HepG2 (cell line): Measurements from ENCODE around the gene SREK1. TPM values are rescaled to one million over a fixed set of nuclear protein-coding genes. Genes with fewer than 3 reads are reported as not detected.
A peak's percentile ranks its signal among the peaks of the same experiment; 100 is the strongest.

Experiments
- ATAC-seq: fragments of 200-7000 bp; cut with Tn5 transposase; 3 replicates; pipeline ENCODE4 v1.9.1; 2020; ENCODE audit warnings: mild to moderate bottlenecking, moderate library complexity
- BruUV-seq: library from RNA; stranded (reverse); fragments of 400-500 nt; replicated peaks from 2 replicates; lab custom pipeline; 2021; lab: Mats Ljungman, UMichigan
- CTCF ChIA-PET: fragments of 300-600 bp; formaldehyde crosslinking; extraction: SDS; loops from one replicate; lab custom pipeline; 2021; ENCODE audit warnings: low total read pairs, inconsistent platforms, low intra/inter-chr PET ratio; lab: Yijun Ruan, JAX
- POLR2A ChIA-PET: fragments of 350-600 bp; sonication (Branson Sonifier 250); formaldehyde crosslinking; loops from one replicate; lab custom pipeline; 2020; ENCODE audit warnings: antibody characterized with exemption, inconsistent platforms; lab: Yijun Ruan, JAX
- DNase-seq: peaks from one replicate; pipeline ENCODE4 v3.0.0-alpha.2; 2015; ENCODE audit warnings: low spot score
- FAIRE-seq: peaks from 3 replicates; lab custom pipeline; 2011; peaks lifted over from hg19 to GRCh38; lab: Jason Lieb, UNC
- H2AFZ ChIP-seq: one replicate; pipeline ENCODE4 v1.6.1; 2011; ENCODE audit warnings: low read length, inconsistent platforms
- H3K27ac ChIP-seq: fragments of 300-600 bp; 3 replicates; pipeline ENCODE4 v1.8.0; 2011; ENCODE audit warnings: mixed run types, mild to moderate bottlenecking, mixed read lengths, low read length, inconsistent platforms; ENCODE audit not compliant: insufficient read depth; ENCODE audit errors: extremely low read length
- H3K27me3 ChIP-seq, 2 experiments: fragments of 200-600 bp in 1 of 2; 2 replicates in 1 of 2; 3 replicates in 1 of 2; pipeline versions ENCODE4 v1.6.0 to v1.8.0; 2011; ENCODE audit warnings: low read length in 2 of 2, mild to moderate bottlenecking in 2 of 2, moderate library complexity in 2 of 2, inconsistent platforms in 1 of 2; ENCODE audit not compliant: insufficient read depth in 2 of 2, control insufficient read depth in 1 of 2
- H3K36me3 ChIP-seq, 2 experiments: fragments of 200-600 bp in 1 of 2; replicated peaks in 1 of 2; 2 replicates in 1 of 2; 3 replicates in 1 of 2; pipeline versions ENCODE4 v1.5.1 to v1.8.0; 2011; ENCODE audit warnings: low read length in 2 of 2, inconsistent platforms in 1 of 2; ENCODE audit not compliant: insufficient read depth in 2 of 2, control insufficient read depth in 1 of 2
- H3K4me1 ChIP-seq: 2 replicates; pipeline ENCODE4 v1.5.1; 2012; ENCODE audit warnings: low read length, inconsistent platforms; ENCODE audit not compliant: insufficient read depth
- H3K4me2 ChIP-seq: 2 replicates; pipeline ENCODE4 v1.6.0; 2011; ENCODE audit warnings: low read depth, low read length, inconsistent platforms
- H3K4me3 ChIP-seq, 3 experiments: fragments of 200-600 bp in 1 of 3; sonication (generic), shearing (Covaris generic) in 1 of 3; replicated peaks in 1 of 3; 2 replicates each; pipeline ENCODE4 v1.5.1; 2011 to 2016; ENCODE audit warnings: low read length in 3 of 3, inconsistent platforms in 2 of 3, low read depth in 2 of 3, mild to moderate bottlenecking in 2 of 3, control low read depth in 1 of 3, mixed read lengths in 1 of 3; ENCODE audit not compliant: insufficient read depth in 1 of 3
- H3K79me2 ChIP-seq: one replicate; pipeline ENCODE4 v1.6.1; 2011; ENCODE audit warnings: low read length, inconsistent platforms; ENCODE audit not compliant: insufficient read depth
- H3K9ac ChIP-seq: 2 replicates; pipeline ENCODE4 v1.6.0; 2011; ENCODE audit warnings: mild to moderate bottlenecking, low read depth, low read length, inconsistent platforms; ENCODE audit not compliant: insufficient read depth
- H3K9me3 ChIP-seq: 2 replicates; pipeline ENCODE4 v1.5.1; 2012; ENCODE audit warnings: mild to moderate bottlenecking, low read length
- H4K20me1 ChIP-seq: 2 replicates; pipeline ENCODE4 v1.6.0; 2011; ENCODE audit warnings: inconsistent platforms, mild to moderate bottlenecking, low read length, moderate library complexity; ENCODE audit not compliant: insufficient read depth
- CEBPG ChIP-seq: IDR thresholded peaks from 2 replicates; pipeline ENCODE4 v1.6.1; 2016
- LBX2 ChIP-seq: sonication (generic); formaldehyde crosslinking; IDR thresholded peaks from 2 replicates; pipeline ENCODE4 v1.5.0; 2020; ENCODE audit warnings: missing genetic modification reagents, mild to moderate bottlenecking, borderline replicate concordance
- NFKB2 ChIP-seq: sonication (generic); formaldehyde crosslinking; IDR thresholded peaks from 2 replicates; pipeline ENCODE4 v1.4.0; 2020; ENCODE audit warnings: missing genetic modification reagents, borderline replicate concordance
- PPARG ChIP-seq: conservative IDR thresholded peaks from 2 replicates; pipeline ENCODE4 v1.6.1; 2016; ENCODE audit warnings: missing biosample characterization, missing genetic modification reagents
- SIX4 ChIP-seq: sonication (generic); formaldehyde crosslinking; IDR thresholded peaks from 2 replicates; pipeline ENCODE4 v1.4.0; 2020; ENCODE audit warnings: missing genetic modification reagents
- STAG1 ChIP-seq: sonication (generic); formaldehyde crosslinking; IDR thresholded peaks from 2 replicates; pipeline ENCODE4 v1.4.0; 2020; ENCODE audit warnings: missing genetic modification reagents
- TBX3 ChIP-seq: fragments of 450-650 bp; IDR thresholded peaks from 2 replicates; pipeline ENCODE4 v1.6.1; 2017; ENCODE audit warnings: antibody characterized with exemption, mild to moderate bottlenecking, inconsistent platforms, borderline replicate concordance
- ZBTB34 ChIP-seq: sonication (generic); formaldehyde crosslinking; IDR thresholded peaks from 2 replicates; pipeline ENCODE4 v1.8.0; 2022; ENCODE audit warnings: mild to moderate bottlenecking, missing genetic modification reagents
- ZNF263 ChIP-seq: sonication (generic); formaldehyde crosslinking; IDR thresholded peaks from 2 replicates; pipeline ENCODE4 v1.4.0; 2020; ENCODE audit warnings: missing genetic modification reagents
- ZNF503 ChIP-seq: sonication (generic); formaldehyde crosslinking; IDR thresholded peaks from 2 replicates; pipeline ENCODE4 v1.4.0; 2020; ENCODE audit warnings: missing genetic modification reagents
- WGBS: methylation state at CpG from one replicate; pipeline ENCODE4 v1.1.6; 2017; ENCODE audit warnings: low lambda C conversion rate; 5-methylcytosine and 5-hydroxymethylcytosine counted together
- in situ Hi-C: cut with HindIII; loops from 2 replicates; pipeline ENCODE4 v1.10.0; 2017; ENCODE audit warnings: low pct_unique_long_range_greater_than_20kb; ENCODE audit not compliant: extremely low pct_ligation_motif_present
- intact Hi-C: fragments of 100-400 bp; cut with micrococcal nuclease; formaldehyde crosslinking; loops from one replicate; pipeline ENCODE4 v1.10.0; 2022; ENCODE audit not compliant: unreplicated experiment
- polyA plus RNA-seq, 8 experiments: library from polyadenylated mRNA; depleted of rRNA in 3 of 8; stranded (reverse) in 7 of 8; unstranded in 1 of 8; fragments of >200 nt; fragmentation: Illumina TruSeq in 4 of 8; extraction: Trizol in 4 of 8; gene quantifications; 2 replicates each; pipeline versions ENCODE4 v1.2.1 to v1.2.3, GENCODE V29; 2011 to 2016; ENCODE audit warnings: low read depth in 4 of 8, missing spikeins in 1 of 8, mixed read lengths in 1 of 8; ENCODE audit not compliant: insufficient read depth in 1 of 8
- total RNA-seq, 5 experiments: library from RNA; depleted of rRNA; stranded (reverse); fragments of >200 nt; fragmentation: Illumina TruSeq; extraction: Trizol; gene quantifications; 2 replicates each; pipeline ENCODE4 v1.2.3, GENCODE V29; 2016; ENCODE audit warnings: low read depth in 1 of 5
- TF ChIP-seq, protein P1 (sequence below): sonication (generic); formaldehyde crosslinking; IDR thresholded peaks from 2 replicates; pipeline ENCODE4 v1.5.0; 2020; ENCODE audit warnings: mild to moderate bottlenecking, missing genetic modification reagents, moderate library complexity

Gene SREK1
- total and polyA plus RNA-seq, 2 of the 13 experiments (the other 11 are each of a cell fraction or from before 2014, with no cell fraction given): 60.6 to 90.9 TPM

- Histone ChIP-seq H2AFZ (no peak overlapping the region), H3K27ac (no peak overlapping the region), H3K9ac (no peak overlapping the region), H3K27me3 (no peaks in the 10 kb centered on the region; a peak in 1 of 5 replicates), H3K4me1 (no peaks in the 10 kb centered on the region), H4K20me1 (no peaks in the 10 kb centered on the region), H3K36me3 (no peaks in the 10 kb centered on the region), H3K79me2 (no peaks in the 10 kb centered on the region), H3K4me3 (no peak overlapping the region), H3K4me2 (no peak overlapping the region), H3K9me3 (no peaks in the 10 kb centered on the region)
- intact Hi-C loops (no loop called here), in situ Hi-C loops (no loop called here)
- peak; percentile 41; the same call in 1 of the 2 replicates for TF ChIP-seq ZNF263
- TF ChIP-seq ZBTB34 (CRISPR knock-in tag): no peak
- no peak for ATAC-seq
- no peak for DNase-seq
- FAIRE-seq: no peak
- BruUV-seq: no TSS peak
- 40% methylated on average over 10 of the region's 10 CpGs for WGBS
- POLR2A ChIA-PET: no interaction called here
- CTCF ChIA-PET: no interaction called here
Observed at GRCh38 chr5:66207800-66208561, 63.9 kb downstream of the SREK1 start.

GRCh38 chr5:66209350-66209749, 65.2 kb downstream of the SREK1 start:
- H3K4me3 ChIP-seq: no peak overlapping the region
- no peak for FAIRE-seq
- peak; percentile 24; the same call in 1 of the 2 replicates for TF ChIP-seq STAG1 (CRISPR knock-in tag)
- TF ChIP-seq, protein P1, sequence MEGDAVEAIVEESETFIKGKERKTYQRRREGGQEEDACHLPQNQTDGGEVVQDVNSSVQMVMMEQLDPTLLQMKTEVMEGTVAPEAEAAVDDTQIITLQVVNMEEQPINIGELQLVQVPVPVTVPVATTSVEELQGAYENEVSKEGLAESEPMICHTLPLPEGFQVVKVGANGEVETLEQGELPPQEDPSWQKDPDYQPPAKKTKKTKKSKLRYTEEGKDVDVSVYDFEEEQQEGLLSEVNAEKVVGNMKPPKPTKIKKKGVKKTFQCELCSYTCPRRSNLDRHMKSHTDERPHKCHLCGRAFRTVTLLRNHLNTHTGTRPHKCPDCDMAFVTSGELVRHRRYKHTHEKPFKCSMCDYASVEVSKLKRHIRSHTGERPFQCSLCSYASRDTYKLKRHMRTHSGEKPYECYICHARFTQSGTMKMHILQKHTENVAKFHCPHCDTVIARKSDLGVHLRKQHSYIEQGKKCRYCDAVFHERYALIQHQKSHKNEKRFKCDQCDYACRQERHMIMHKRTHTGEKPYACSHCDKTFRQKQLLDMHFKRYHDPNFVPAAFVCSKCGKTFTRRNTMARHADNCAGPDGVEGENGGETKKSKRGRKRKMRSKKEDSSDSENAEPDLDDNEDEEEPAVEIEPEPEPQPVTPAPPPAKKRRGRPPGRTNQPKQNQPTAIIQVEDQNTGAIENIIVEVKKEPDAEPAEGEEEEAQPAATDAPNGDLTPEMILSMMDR: peak; percentile 22
- TF ChIP-seq PPARG (CRISPR knock-in tag): no peak
- no peak for TF ChIP-seq NFKB2 (CRISPR knock-in tag)
- TF ChIP-seq LBX2 (CRISPR knock-in tag): no peak
- no peak for TF ChIP-seq TBX3
- no peak for TF ChIP-seq SIX4 (CRISPR knock-in tag)
- TF ChIP-seq CEBPG (CRISPR knock-in tag): no peak
- TF ChIP-seq ZNF503 (CRISPR knock-in tag): no peak

More at GRCh38 chr5:66209350-66209749, 65.2 kb downstream of the SREK1 start:
- H4K20me1 ChIP-seq: no peaks in the 10 kb centered on the region
- intact Hi-C loops: no loop called here
- BruUV-seq: no TSS peak
- ChIA-PET POLR2A (no interaction called here), CTCF (no interaction called here)
- WGBS: 62% methylated on average over 4 of the region's 4 CpGs
- ATAC-seq (peak; percentile 59; the same call in 2 of the 3 replicates), DNase-seq (no peak)
- no peaks in the 10 kb centered on the region; a peak in 1 of 5 replicates for H3K27me3 ChIP-seq
- no peaks in the 10 kb centered on the region for H3K36me3 ChIP-seq
- H3K9me3 ChIP-seq: no peaks in the 10 kb centered on the region
- no peak overlapping the region for H3K27ac ChIP-seq
- no peak overlapping the region for H3K4me2 ChIP-seq
- no peaks in the 10 kb centered on the region for H3K79me2 ChIP-seq
- no peaks in the 10 kb centered on the region for H3K4me1 ChIP-seq
- H3K9ac ChIP-seq: no peak overlapping the region
- in situ Hi-C loops: no loop called here
- no peak overlapping the region for H2AFZ ChIP-seq
